NCI-H2081 (cell line): ENCODE results near the gene TEK.
A peak's percentile ranks its signal among the peaks of the same experiment; 100 is the strongest.
"Not testable (repeated sequence)": the region's sequence is repeated elsewhere in the genome, so short reads cannot be mapped to it uniquely, and the experiment has no call there.

ENCODE experiments used
- DNase-seq, 2 experiments: peaks; one replicate each; lab custom pipeline; 2025; lab: John Stamatoyannopoulos, UW

Gene TEK

GRCh38 chr9:27227192-27227591 is 118.2 kb downstream of the TEK start:
- no peak for DNase-seq

GRCh38 chr9:27239648-27240047 is 130.6 kb downstream of the TEK start:
- not testable (repeated sequence) for DNase-seq

DNA sequence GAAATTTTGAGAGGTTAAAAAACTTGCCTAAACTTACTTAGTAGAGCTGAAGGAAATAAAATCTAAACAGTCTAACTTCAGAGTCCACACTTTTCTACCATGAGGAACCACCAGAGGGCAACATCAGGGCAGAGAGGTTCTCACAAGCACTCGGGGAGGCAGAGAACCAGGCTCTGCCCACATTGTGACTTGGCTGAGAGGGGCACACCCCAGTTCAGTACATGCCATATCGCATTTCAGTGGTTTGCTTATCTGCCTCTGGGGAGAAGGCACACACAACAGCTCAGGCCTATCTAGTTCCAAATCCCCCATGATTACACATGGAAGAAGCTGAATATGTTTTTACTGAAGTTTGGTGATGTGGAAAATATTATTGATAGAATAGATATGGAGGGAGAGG is 138.7 kb downstream of the TEK start:
- DNase-seq: peak; percentile 23 to 49

DNA sequence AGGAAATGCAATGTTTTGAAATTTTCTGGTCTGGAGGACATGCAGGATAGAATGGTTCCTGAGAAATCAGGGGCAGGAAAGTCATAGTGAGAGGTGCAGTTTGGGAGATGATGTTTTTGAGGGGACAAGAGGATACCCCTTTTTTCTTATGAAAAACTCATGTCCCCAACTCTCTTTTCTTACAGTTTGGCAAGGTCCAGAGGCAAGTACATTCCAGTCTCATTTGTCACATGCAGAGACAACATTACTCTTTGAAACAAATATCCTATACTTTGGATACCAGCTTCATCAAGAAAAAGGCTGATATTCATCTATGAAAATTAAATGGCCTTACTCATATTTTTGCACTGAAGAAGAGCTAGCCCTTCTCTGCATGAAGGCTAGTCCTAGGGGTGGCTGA is 139.7 kb downstream of the TEK start:
- no peak for DNase-seq

DNA sequence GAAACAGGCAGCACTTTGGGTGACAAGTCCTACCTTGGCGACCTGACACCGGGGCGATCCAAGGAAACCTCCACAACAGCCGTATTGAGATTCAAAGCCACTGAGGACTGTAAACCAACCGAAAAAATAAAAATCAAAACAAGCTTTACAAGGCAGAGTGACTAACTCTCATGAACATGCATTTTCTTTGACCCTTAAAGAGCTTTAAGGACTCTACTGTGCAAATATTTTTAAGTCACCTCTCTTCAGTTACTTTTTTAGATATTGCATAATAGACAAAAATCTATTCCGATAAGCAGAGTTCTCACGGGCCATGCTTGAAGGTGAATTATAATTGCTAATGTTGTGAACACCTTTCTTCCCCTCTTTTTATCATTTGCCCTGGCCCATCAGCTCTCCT is 149.6 kb downstream of the TEK start:
- DNase-seq: no peak

- DNase-seq: no peak
Measured at GRCh38 chr9:27260789-27261516, 151.9 kb downstream of the TEK start.

- DNase-seq: no peak
Measured at GRCh38 chr9:27261517-27262211, 152.6 kb downstream of the TEK start.

- DNase-seq: no peak
Measured at GRCh38 chr9:27272103-27272502, 163.1 kb downstream of the TEK start.

- no peak for DNase-seq
Measured at GRCh38 chr9:27273186-27273585, 164.2 kb downstream of the TEK start.

DNA sequence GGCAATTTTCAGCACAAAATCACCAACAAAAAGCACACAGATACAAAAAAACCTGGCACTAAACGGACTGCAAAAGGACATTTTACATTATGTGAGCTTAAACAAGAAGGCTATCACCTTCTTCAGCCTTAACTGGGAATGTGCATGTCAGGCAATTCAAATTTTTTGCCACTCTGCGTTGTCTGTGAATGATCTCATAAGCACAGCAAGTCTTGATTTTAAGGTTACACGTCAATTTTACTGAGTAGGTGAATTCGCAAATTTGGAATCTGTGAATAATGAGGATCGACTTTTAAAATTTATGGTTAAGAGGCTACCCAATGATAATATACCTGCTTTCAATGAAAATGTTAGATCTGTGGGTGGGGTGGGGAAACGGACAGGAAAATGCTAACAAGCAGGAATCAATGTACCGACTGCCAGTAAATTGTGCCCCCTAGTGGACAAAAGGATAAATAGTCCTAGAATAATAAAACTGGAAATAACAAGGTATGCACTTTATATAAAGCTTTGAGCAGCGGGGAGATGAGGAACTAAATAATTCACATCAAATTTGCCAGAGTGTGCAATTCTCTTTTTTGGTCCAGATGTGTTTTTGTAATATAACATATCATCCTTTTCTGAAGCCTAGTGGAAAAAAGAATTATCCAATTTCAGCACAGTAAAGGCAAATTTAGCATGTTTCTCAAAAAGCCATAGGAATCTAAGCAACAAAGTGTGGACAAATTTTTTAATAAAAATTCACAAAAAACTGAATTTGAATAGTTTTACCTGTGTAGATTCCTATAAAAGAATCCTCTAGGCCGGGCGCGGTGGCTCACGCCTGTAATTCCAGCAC is 167.4 kb downstream of the TEK start:
- peak; percentile 75 to 77 for DNase-seq

GRCh38 chr9:27278374-27278773 is 169.3 kb downstream of the TEK start:
- no peak for DNase-seq

- no peak for DNase-seq
Measured at GRCh38 chr9:27279611-27280010, 170.6 kb downstream of the TEK start.
